NCI-H345 treated with DMSO at 0.1 percent for 48 hours (cell line): ENCODE measurements around the gene CACNG5.

Source experiments
- DNase-seq: peaks from one replicate; lab custom pipeline; 2025; ENCODE audit not compliant: unreplicated experiment; lab: John Stamatoyannopoulos, UW

CACNG5 gene, protein sequence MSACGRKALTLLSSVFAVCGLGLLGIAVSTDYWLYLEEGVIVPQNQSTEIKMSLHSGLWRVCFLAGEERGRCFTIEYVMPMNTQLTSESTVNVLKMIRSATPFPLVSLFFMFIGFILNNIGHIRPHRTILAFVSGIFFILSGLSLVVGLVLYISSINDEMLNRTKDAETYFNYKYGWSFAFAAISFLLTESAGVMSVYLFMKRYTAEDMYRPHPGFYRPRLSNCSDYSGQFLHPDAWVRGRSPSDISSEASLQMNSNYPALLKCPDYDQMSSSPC

DNA sequence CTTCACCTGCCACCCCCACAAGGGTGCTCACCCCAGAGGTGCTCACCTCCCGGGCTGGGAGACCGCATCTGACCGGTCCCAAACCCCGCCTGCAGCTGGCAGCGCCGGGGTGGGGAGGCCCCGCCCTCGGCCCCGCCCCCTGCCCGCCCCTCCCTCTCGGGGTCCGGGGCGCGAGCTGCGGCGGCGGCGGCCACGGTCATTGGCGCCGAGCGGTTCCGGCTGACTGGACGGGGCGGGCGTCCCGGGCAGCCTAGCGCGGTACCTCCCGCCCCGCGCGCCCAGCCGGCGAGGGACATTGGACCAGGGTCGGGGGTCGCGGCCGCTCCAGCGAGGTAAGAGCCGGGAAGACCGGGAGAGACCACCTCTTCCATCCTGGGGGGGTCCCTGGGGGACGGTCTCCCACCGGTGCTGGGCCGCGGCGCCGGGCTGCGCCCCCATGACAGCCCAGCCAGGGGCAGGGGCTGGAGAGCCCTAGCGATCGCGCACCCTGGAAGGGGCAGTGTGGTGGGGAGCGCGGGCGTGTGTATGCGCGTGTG lies at the start of gene CACNG5:
Gene CACNG5, plus strand, starts transcription at position 199 of the 536 bp plus-strand sequence. CDS start 42,216 bp downstream, outside the sequence.
- no peak for DNase-seq

- no peak for DNase-seq
Measured at GRCh38 chr17:66786107-66786506, 48.8 kb upstream of the CACNG5 start.

- DNase-seq, result no peak
Measured at GRCh38 chr17:66787914-66788313, 47.0 kb upstream of the CACNG5 start.

- DNase-seq, result no peak
Measured at GRCh38 chr17:66789093-66789492, 45.8 kb upstream of the CACNG5 start.

GRCh38 chr17:66789961-66790437 lies 44.9 kb upstream of the CACNG5 start:
- no peak for DNase-seq

DNA sequence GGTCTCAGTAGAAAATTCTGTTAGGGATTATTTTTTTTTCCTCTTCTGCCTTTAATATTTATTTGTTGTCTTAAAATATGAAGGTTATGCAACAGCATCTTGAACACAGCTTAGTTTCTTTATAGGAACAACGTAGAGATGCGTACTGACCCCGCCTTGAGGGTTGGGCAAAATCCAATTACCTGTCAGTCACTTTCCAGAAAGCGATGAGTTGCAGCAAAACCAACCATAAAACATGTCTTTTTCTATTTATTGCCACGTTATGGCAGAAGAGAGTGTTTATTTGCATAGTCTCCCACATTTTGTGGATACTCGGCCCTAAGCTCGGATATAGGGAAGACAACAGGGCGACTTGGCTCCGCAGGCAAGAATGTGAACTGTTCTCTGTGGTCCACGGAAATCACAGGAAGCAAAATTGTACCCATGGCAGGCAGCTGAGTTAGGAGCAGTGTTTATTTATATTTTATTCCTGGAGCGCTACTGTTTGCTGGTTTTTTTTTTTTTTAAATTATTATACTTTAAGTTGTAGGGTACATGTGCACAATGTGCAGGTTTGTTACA lies 44.3 kb upstream of the CACNG5 start:
- DNase-seq, result no peak

DNA sequence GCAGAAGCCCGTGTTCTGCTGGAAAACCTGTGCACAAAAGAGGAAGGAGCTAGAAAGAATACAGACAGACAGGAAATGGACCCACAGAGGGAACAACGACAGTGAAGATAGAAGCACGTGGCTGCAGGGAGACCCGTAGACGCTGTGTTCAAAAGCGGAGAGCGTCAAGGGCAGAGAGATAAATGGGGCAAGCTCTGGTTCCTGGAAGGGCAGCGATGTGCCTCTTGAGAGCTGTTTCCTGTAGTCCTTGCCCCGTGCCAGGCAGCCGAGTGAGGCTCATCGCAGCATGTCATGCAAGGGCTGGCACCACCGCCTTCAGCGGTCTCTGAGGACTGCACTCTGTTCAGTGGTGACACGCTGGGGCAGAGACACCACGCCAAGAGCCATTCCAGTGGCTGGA lies 43.6 kb upstream of the CACNG5 start:
- DNase-seq, result no peak

DNA sequence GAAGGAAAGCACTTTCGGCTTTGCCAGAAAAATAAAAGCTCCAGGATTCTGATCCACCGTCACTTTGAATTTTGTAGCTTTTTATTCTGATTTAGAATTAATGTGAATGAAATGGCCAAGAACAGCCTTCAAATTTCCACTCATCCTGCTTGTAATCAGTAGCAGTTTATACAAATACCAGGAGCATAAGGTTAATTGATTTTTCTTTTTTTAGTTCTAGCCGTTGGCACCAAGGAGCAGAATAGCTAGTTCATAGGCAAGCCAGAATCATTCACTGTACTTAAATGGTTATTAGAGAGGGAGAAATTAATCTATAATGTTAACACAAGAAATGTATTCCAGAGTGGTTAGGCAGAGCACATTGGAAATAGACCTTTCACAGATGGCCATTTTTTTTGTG lies 41.1 kb upstream of the CACNG5 start:
- no peak for DNase-seq

DNA sequence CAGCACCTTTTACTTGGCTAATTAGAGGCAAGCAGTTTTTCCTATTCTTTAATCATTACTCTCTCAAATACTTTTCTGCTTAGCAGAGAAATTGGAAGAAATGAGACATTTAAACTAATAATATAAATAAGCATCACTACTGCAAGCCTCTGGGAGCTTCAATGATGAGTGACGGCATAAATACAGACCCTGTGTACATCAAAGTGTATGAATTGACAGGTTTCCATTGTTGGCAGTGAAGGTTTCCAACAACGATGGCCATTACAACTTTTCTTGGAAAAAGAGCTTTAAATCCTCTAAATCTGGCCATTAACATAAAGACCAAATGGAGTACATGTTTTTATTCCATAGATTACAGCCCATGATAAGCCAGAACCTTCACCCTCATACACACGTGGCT lies 39.4 kb upstream of the CACNG5 start:
- no peak for DNase-seq

GRCh38 chr17:66799849-66800537 lies 34.9 kb upstream of the CACNG5 start:
- DNase-seq, result no peak

DNA sequence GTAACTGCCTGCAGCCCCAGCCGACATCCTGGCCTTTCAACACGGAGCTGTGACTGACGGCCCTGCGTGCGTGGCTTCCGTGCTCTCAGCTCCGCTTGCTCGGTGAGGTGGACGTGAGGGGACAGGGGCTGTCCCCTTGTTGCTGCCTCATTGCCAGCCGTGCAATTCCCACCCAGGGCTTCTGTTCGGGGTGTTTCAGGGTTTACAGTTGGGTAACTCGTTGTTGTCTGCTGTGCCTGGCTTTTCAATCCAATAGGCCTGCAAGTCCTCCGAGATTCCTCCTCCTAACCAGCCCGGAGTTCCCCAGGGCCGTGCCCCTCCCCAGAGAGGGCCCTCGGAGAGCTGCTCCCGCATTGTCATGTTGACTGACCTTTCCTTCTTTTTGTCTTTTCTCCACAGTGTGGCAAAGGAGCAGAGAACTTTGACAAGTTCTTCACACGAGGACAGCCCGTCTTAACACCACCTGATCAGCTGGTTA lies 31.4 kb upstream of the CACNG5 start:
- no peak for DNase-seq

DNA sequence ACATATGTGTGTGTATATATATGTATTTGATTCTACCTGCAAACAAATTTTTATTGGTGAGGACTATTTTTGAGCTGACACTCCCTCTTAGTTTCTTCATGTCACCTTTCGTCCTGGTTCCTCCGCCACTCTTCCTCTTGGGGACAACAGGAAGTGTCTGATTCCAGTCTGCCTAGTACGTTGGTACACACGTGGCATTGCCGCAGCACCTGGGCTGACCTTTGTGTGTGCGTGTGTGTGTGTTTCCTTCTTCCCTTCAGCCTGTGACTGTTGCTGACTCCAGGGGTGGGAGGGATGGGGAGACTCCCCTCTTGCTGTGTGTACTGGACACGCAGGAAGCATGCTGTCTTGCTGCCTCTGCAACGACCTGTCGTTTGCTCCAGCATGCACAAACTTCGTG lies 29.4 kb upstream of the CACNG5 start:
- no peak for DNase-seq

DNA sequence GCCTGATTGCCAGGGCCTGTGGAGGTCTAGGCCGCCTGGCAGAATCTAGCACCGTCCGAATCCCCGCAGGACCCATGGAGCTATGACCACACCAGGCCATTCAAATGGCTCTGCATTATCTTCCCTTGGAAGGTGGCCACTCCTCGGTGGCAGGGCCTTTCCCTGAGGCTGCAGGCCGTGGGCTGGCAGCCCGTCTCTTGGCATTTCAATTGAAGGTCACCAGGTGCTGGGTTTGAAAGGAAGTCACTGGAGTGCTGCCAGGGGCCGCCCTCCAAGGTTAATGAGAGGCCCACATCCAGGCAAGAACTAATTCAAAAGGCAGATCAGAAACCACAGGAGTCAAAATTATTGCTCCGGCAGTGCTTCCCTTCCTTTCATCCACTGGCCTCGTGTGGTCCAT lies 27.7 kb upstream of the CACNG5 start:
- no peak for DNase-seq

- DNase-seq, result no peak
Measured at GRCh38 chr17:66809408-66809807, 25.5 kb upstream of the CACNG5 start.

- DNase-seq, result no peak
Measured at GRCh38 chr17:66810951-66811682, 23.8 kb upstream of the CACNG5 start.

DNA sequence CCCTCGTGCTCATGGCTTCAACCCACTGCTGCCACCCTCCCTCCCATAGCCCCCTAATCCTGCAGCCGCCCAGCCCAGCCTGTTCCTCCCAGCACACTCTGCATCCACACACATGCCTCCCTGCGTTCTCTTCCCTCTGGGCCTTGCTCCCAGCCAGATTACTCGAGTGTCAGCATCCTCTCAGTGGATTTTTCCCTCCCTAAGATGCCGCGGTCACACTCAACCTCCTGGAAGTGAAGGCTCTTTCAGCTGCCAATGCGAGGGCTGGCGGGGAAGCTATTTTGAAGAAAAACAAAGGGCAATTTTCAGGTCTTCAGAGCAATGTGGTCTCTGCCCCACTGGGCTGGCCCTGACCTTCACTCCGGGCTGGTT lies 23.2 kb upstream of the CACNG5 start:
- DNase-seq, result no peak

GRCh38 chr17:66812571-66812970 lies 22.3 kb upstream of the CACNG5 start:
- DNase-seq, result no peak

- no peak for DNase-seq
Measured at GRCh38 chr17:66813296-66813695, 21.6 kb upstream of the CACNG5 start.

DNA sequence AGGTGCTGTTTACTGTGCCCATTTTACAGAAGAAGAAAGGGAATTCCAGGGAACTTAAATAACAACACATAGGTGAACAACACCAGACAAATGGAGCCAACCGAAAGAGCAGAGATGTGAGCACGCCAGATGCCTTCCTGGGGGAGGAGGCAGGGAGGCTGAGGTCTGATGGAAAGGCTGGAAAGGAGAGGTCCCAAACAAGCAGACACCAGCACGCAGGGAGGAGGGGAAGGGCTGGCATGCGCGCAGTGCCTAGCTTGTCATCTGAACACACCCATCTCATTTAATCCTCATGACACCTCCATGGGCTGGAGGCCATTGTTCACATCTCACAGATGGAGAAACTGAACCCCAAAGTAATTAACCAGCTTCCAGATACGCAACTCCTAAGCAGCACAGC lies 20.9 kb upstream of the CACNG5 start:
- no peak for DNase-seq

DNA sequence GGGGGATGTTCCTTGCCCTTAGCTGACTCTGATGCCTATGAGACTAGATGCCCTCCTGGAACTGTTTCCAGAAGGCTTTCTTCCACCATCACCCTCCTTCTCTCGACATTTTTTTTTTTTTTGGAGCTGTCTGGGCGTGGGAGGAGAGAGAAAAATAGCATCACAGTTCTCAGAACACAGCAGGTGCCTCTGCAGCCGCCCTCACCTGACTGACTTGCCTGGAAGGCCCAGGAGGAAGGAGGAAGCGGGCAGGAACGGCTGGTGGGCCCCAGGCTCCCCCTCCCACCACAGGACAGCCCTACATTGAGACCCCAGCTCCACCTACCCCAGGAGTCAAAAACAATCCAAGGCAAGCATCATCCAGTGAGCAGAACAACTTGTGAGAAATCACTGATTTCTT lies 20.3 kb upstream of the CACNG5 start:
- DNase-seq, result no peak

- no peak for DNase-seq
Measured at GRCh38 chr17:66817750-66818149, 17.2 kb upstream of the CACNG5 start.
